IMR-90 (cell line): ENCODE data around the gene POLR2L. TPM values are rescaled to one million over a fixed set of nuclear protein-coding genes. Genes with fewer than 3 reads are reported as not detected.

Experiments
- ATAC-seq: fragments of 200-7000 bp; cut with Tn5 transposase; 2 replicates; pipeline ENCODE4 v1.9.1; 2020; ENCODE audit warnings: low read depth, mild to moderate bottlenecking, moderate library complexity
- BruUV-seq: library from RNA; stranded (reverse); fragments of 400-500 nt; replicated peaks from 2 replicates; lab custom pipeline; 2021; lab: Mats Ljungman, UMichigan
- CTCF ChIA-PET: fragments of 300-600 bp; formaldehyde crosslinking; extraction: SDS; loops from one replicate; lab custom pipeline; 2021; ENCODE audit warnings: antibody characterized with exemption; lab: Yijun Ruan, JAX
- POLR2A ChIA-PET: fragments of 300-600 bp; sonication (Branson Sonifier 250); formaldehyde crosslinking; loops from one replicate; lab custom pipeline; 2022; ENCODE audit warnings: antibody characterized with exemption; ENCODE audit not compliant: unreplicated experiment; lab: Charles Lee
- DNase-seq: peaks from one replicate; pipeline ENCODE4 v3.0.0; 2013
- H2AFZ ChIP-seq: replicated peaks from 2 replicates; pipeline ENCODE3; 2013; ENCODE audit warnings: low read length, mild to moderate bottlenecking; ENCODE audit not compliant: poor library complexity
- H2AK5ac ChIP-seq: 2 replicates; pipeline ENCODE4 v1.6.1; 2013; ENCODE audit warnings: low read depth, low read length, inconsistent platforms
- H2AK9ac ChIP-seq: replicated peaks from 2 replicates; pipeline ENCODE3; 2013; ENCODE audit warnings: mild to moderate bottlenecking, low read depth, low read length, moderate library complexity; ENCODE audit not compliant: poor library complexity
- H2BK120ac ChIP-seq: 2 replicates; pipeline ENCODE4 v1.6.1; 2013; ENCODE audit warnings: low read depth, low read length, inconsistent platforms
- H2BK15ac ChIP-seq: 3 replicates; pipeline ENCODE4 v1.6.1; 2013; ENCODE audit warnings: low read depth, low read length, inconsistent platforms
- H2BK20ac ChIP-seq: 2 replicates; pipeline ENCODE4 v1.6.1; 2013; ENCODE audit warnings: low read depth, mild to moderate bottlenecking, inconsistent platforms, low read length, moderate library complexity
- H2BK5ac ChIP-seq: 2 replicates; pipeline ENCODE4 v1.6.1; 2013; ENCODE audit warnings: mild to moderate bottlenecking, low read depth, low read length, inconsistent platforms; ENCODE audit not compliant: poor library complexity, severe bottlenecking
- H3K14ac ChIP-seq: replicated peaks from 2 replicates; pipeline ENCODE4 v1.6.1; 2013; ENCODE audit warnings: low read depth, low read length, inconsistent platforms
- H3K18ac ChIP-seq: 2 replicates; pipeline ENCODE4 v1.6.1; 2013; ENCODE audit warnings: low read depth, low read length, control low read depth
- H3K23ac ChIP-seq: 2 replicates; pipeline ENCODE4 v1.6.1; 2013; ENCODE audit warnings: low read depth, low read length, inconsistent platforms
- H3K27ac ChIP-seq: 2 replicates; pipeline ENCODE4 v1.5.1; 2013; ENCODE audit warnings: mild to moderate bottlenecking, control low read depth, low read length; ENCODE audit not compliant: insufficient read depth
- H3K27me3 ChIP-seq: 2 replicates; pipeline ENCODE4 v1.6.1; 2013; ENCODE audit warnings: low read length; ENCODE audit not compliant: control insufficient read depth, insufficient read depth
- H3K36me3 ChIP-seq: 2 replicates; pipeline ENCODE4 v1.6.1; 2013; ENCODE audit warnings: low read length, mixed read lengths; ENCODE audit not compliant: control insufficient read depth, insufficient read depth
- H3K4ac ChIP-seq: 2 replicates; pipeline ENCODE4 v1.6.1; 2013; ENCODE audit warnings: low read depth, low read length, inconsistent platforms
- H3K4me1 ChIP-seq: 2 replicates; pipeline ENCODE4 v1.6.1; 2013; ENCODE audit warnings: low read length, mixed read lengths; ENCODE audit not compliant: control insufficient read depth, insufficient read depth
- H3K4me2 ChIP-seq: 2 replicates; pipeline ENCODE4 v1.6.1; 2013; ENCODE audit warnings: low read depth, mild to moderate bottlenecking, control low read depth, low read length, moderate library complexity
- H3K4me3 ChIP-seq: 2 replicates; pipeline ENCODE4 v1.5.1; 2013; ENCODE audit warnings: low read depth, mild to moderate bottlenecking, control low read depth, low read length, moderate library complexity; ENCODE audit not compliant: insufficient read depth
- H3K56ac ChIP-seq: 2 replicates; pipeline ENCODE4 v1.6.1; 2013; ENCODE audit warnings: low read length, inconsistent platforms; ENCODE audit not compliant: insufficient read depth; ENCODE audit errors: extremely low read depth
- H3K79me1 ChIP-seq, 2 experiments: 2 replicates each; pipeline ENCODE4 v1.6.1; 2013; ENCODE audit warnings: low read length in 2 of 2, inconsistent platforms in 1 of 2, low read depth in 1 of 2
- H3K9ac ChIP-seq: 2 replicates; pipeline ENCODE4 v1.6.1; 2013; ENCODE audit warnings: low read depth, low read length, control low read depth
- H3K9me1 ChIP-seq: 2 replicates; pipeline ENCODE4 v1.6.1; 2013; ENCODE audit warnings: low read length, inconsistent platforms; ENCODE audit not compliant: insufficient read depth
- H3K9me3 ChIP-seq: 2 replicates; pipeline ENCODE4 v1.6.1; 2013; ENCODE audit warnings: low read length; ENCODE audit not compliant: control insufficient read depth, insufficient read depth
- H4K20me1 ChIP-seq: 2 replicates; pipeline ENCODE4 v1.6.1; 2013; ENCODE audit warnings: low read length, inconsistent platforms; ENCODE audit not compliant: insufficient read depth
- H4K5ac ChIP-seq: 2 replicates; pipeline ENCODE4 v1.6.1; 2013; ENCODE audit warnings: mild to moderate bottlenecking, low read depth, low read length, control low read depth
- H4K8ac ChIP-seq, 2 experiments: 2 replicates each; pipeline ENCODE4 v1.6.1; 2013; ENCODE audit warnings: low read depth in 2 of 2, low read length in 2 of 2, control low read depth in 1 of 2, inconsistent platforms in 1 of 2
- H4K91ac ChIP-seq: 2 replicates; pipeline ENCODE4 v1.6.1; 2013; ENCODE audit warnings: low read depth, low read length, inconsistent platforms; ENCODE audit not compliant: insufficient read depth
- BHLHE40 ChIP-seq: fragments of 150-350 bp; IDR thresholded peaks from 2 replicates; pipeline ENCODE4 v1.6.1; 2016; ENCODE audit warnings: mild to moderate bottlenecking, low read depth, low read length
- CEBPB ChIP-seq: IDR thresholded peaks from 2 replicates; pipeline ENCODE4 v1.6.1; 2012; ENCODE audit warnings: low read depth, low read length, improper control_type of control experiment
- CHD1 ChIP-seq: IDR thresholded peaks from 2 replicates; pipeline ENCODE4 v1.6.1; 2012; ENCODE audit warnings: low read depth, low read length, improper control_type of control experiment
- CTCF ChIP-seq: conservative IDR thresholded peaks from 2 replicates; pipeline ENCODE4 v1.5.1; 2012; ENCODE audit warnings: mild to moderate bottlenecking, low read depth, low read length, improper control_type of control experiment
- ELK1 ChIP-seq: fragments of 150-350 bp; IDR thresholded peaks from 2 replicates; pipeline ENCODE4 v1.6.1; 2016; ENCODE audit warnings: low read depth, mild to moderate bottlenecking, low read length, moderate library complexity, borderline replicate concordance
- FOS ChIP-seq: fragments of 150-350 bp; IDR thresholded peaks from 2 replicates; pipeline ENCODE4 v1.6.1; 2016; ENCODE audit warnings: low read depth, low read length
- MAFK ChIP-seq: IDR thresholded peaks from 2 replicates; pipeline ENCODE4 v1.6.1; 2012; ENCODE audit warnings: low read depth, low read length, improper control_type of control experiment
- MAZ ChIP-seq: IDR thresholded peaks from 2 replicates; pipeline ENCODE4 v1.6.1; 2012; ENCODE audit warnings: low read depth, mild to moderate bottlenecking, low read length, improper control_type of control experiment, moderate library complexity, borderline replicate concordance
- MXI1 ChIP-seq: IDR thresholded peaks from 2 replicates; pipeline ENCODE4 v1.6.1; 2012; ENCODE audit warnings: low read depth, mild to moderate bottlenecking, low read length, moderate library complexity, borderline replicate concordance
- NFE2L2 ChIP-seq: fragments of 150-350 bp; IDR thresholded peaks from 2 replicates; pipeline ENCODE4 v1.6.1; 2016; ENCODE audit warnings: low read depth, mild to moderate bottlenecking, low read length
- POLR2A ChIP-seq: IDR thresholded peaks from 2 replicates; pipeline ENCODE4 v1.6.1; 2012; ENCODE audit warnings: mild to moderate bottlenecking, low read depth, low read length
- RAD21 ChIP-seq: IDR thresholded peaks from 2 replicates; pipeline ENCODE4 v1.6.1; 2012; ENCODE audit warnings: low read length, improper control_type of control experiment
- RCOR1 ChIP-seq: IDR thresholded peaks from 2 replicates; pipeline ENCODE4 v1.6.1; 2012; ENCODE audit warnings: mild to moderate bottlenecking, low read length, improper control_type of control experiment; ENCODE audit not compliant: insufficient replicate concordance
- RFX5 ChIP-seq: IDR thresholded peaks from 2 replicates; pipeline ENCODE4 v1.8.0; 2012; ENCODE audit warnings: low read depth, mild to moderate bottlenecking, low read length, moderate library complexity
- SMC3 ChIP-seq: fragments of 150-350 bp; IDR thresholded peaks from 2 replicates; pipeline ENCODE4 v1.6.1; 2016; ENCODE audit warnings: low read depth, mild to moderate bottlenecking, antibody characterized with exemption, low read length, moderate library complexity
- USF2 ChIP-seq: fragments of 150-350 bp; IDR thresholded peaks from 2 replicates; pipeline ENCODE4 v1.6.1; 2017; ENCODE audit warnings: mild to moderate bottlenecking, antibody characterized with exemption, low read length, low read depth
- WGBS, 2 experiments: methylation state at CpG; one replicate each; pipeline versions ENCODE4 v1.1.5 to v1.1.7; 2013; ENCODE audit warnings: missing lambda C conversion rate in 2 of 2; ENCODE audit not compliant: insufficient read length in 1 of 2; ENCODE audit errors: extremely low coverage in 2 of 2; 5-methylcytosine and 5-hydroxymethylcytosine counted together
- dilution Hi-C: fragments of 300-500 bp; cut with HindIII; formaldehyde crosslinking; loops from one replicate; pipeline ENCODE4 v1.14.3; 2018; ENCODE audit warnings: low sequenced_read_pairs; ENCODE audit not compliant: unreplicated experiment
- in situ Hi-C: fragments of 300-500 bp; cut with MboI; formaldehyde crosslinking; loops from 3 replicates; pipeline ENCODE4 v1.14.3; 2019; ENCODE audit warnings: low sequenced_read_pairs, inconsistent platforms, mixed read lengths
- intact Hi-C: fragments of 100-400 bp; cut with micrococcal nuclease; formaldehyde crosslinking; loops from 2 replicates; pipeline ENCODE4 v1.10.0; 2022
- polyA plus RNA-seq, 3 experiments: library from polyadenylated mRNA; depleted of rRNA; stranded (reverse); fragments of >200 nt; gene quantifications; 2 replicates each; pipeline ENCODE4 v1.2.3, GENCODE V29; 2012; ENCODE audit warnings: low replicate concordance in 1 of 3
- total RNA-seq: library from RNA; depleted of rRNA; stranded (reverse); fragments of >200 nt; gene quantifications from 2 replicates; pipeline ENCODE4 v1.2.3, GENCODE V29; 2012

POLR2L gene
- total and polyA plus RNA-seq, 2 of the 4 experiments (the other 2 are of a cell fraction): 44.4 to 416 TPM

DNA sequence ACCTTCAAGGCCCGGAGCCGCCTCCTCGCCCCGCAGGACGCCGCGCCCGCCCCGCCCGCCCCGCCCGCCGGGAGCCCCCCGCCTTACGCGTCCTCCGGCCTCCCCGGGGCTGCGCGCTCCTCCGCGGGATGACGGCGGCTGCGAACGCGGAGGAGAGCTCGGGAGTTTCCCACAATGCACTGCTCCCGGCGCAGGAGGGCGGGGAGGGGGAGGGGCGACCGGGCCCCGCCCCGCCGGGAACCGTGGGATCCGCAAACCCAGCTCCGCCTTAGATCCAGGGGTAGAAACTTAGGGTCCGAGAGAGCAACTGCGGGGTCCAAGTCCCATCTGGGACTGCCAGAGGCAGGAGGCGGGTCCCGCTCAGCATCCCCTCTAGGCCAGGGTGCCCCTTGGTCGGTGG lies 52.4 kb downstream of the POLR2L start, which contains the start of gene CEND1:
Gene CEND1 (minus strand): TSS at position 148 of the 400 bp plus-strand sequence. CDS start 1,514 bp downstream, outside the sequence.
- CTCF ChIA-PET: no interaction called here
- Histone ChIP-seq H3K14ac (no peak within 1 kb of the TSS), H2BK120ac (no peak within 1 kb of the TSS), H2BK5ac (no peak within 1 kb of the TSS), H3K27ac (no peak within 1 kb of the TSS), H3K36me3 (peaks cover 23% of the 10 kb centered on the region; the same call in 1 of the 2 replicates), H3K4me3 (no peak within 1 kb of the TSS; the same call in 1 of the 2 replicates), H4K91ac (no peak within 1 kb of the TSS), H3K4ac (no peak within 1 kb of the TSS), H4K8ac (no peak within 1 kb of the TSS; a peak in 1 of 4 replicates), H2AK9ac (peak within 1 kb of the TSS; percentile 67), H2AK5ac (peak within 1 kb of the TSS; percentile 16), H4K5ac (no peak within 1 kb of the TSS), H3K9ac (no peak within 1 kb of the TSS), H4K20me1 (no peaks in the 10 kb centered on the region; the same call in 1 of the 2 replicates), H3K4me2 (peak within 1 kb of the TSS; percentile 66; the same call in 1 of the 2 replicates), H2AFZ (peak within 1 kb of the TSS; percentile 86), H2BK20ac (no peak within 1 kb of the TSS), H2BK15ac (no peak within 1 kb of the TSS), H3K9me1 (0 out of 2 replicates have a peak, but pooled peaks cover 3% of the 10 kb centered on the region), H3K18ac (no peak within 1 kb of the TSS), H3K4me1 (peaks cover 5% of the 10 kb centered on the region), H3K79me1 (peaks cover 0 to 12% of the 10 kb centered on the region in 2 experiments; a peak in 2 of 4 replicates), H3K56ac (no peak within 1 kb of the TSS), H3K9me3 (no peaks in the 10 kb centered on the region), H3K27me3 (no peaks in the 10 kb centered on the region), H3K23ac (no peak within 1 kb of the TSS)
- intact Hi-C loops (no loop called here), dilution Hi-C loops (no loop called here), in situ Hi-C loops (no loop called here)
- ATAC-seq: peak; percentile 74
- POLR2A ChIA-PET: interaction anchor here (0.6 kb wide), 1 partner anchor 54 kb away, joined by 3 read pairs; no protein-coding TSS in a partner anchor
- peak; percentile 57; the same call in 1 of the 2 replicates for TF ChIP-seq MAZ
- no peak for TF ChIP-seq BHLHE40
- no peak for TF ChIP-seq MAFK
- no peak for TF ChIP-seq CTCF
- TF ChIP-seq USF2: no peak
- peak; percentile 65 for TF ChIP-seq RCOR1
- TF ChIP-seq POLR2A: no peak
- no peak for TF ChIP-seq CEBPB
- no peak for TF ChIP-seq RFX5
- TF ChIP-seq NFE2L2: no peak
- TF ChIP-seq MXI1: no peak
- no peak for TF ChIP-seq ELK1
- TF ChIP-seq RAD21: no peak
- no peak for TF ChIP-seq SMC3
- TF ChIP-seq FOS: no peak
- TF ChIP-seq CHD1: no peak
- peak; percentile 54 for DNase-seq
- 0% methylated on average over 1 of the region's 44 CpGs; no CpG with 5 or more reads in 1 of the 2 experiments for WGBS, 2 experiments
- BruUV-seq: no TSS peak
